Stimulated activated naive B cell treated with anti-CD40 and anti-IgM and Interleukin-4, amounts not matched to agents 10 μg/mL and 1 μg/mL and 100 μg/mL, for 72 hours (primary cell): ENCODE results near the gene SLC25A18.

ENCODE experiments used
- ATAC-seq, 2 donors: fragments of 150-1000 bp; cut with Tn5 transposase; replicated peaks; 2 replicates each; pipeline ENCODE4 v1.10.0; 2021; ENCODE audit warnings: moderate library complexity in 1 of 2
- DNase-seq: peaks from one replicate; pipeline ENCODE4 v3.0.0; 2021
- H3K27ac Mint-ChIP-seq: one replicate; pipeline ENCODE4 v1.8.0; 2022; ENCODE audit warnings: mild to moderate bottlenecking, mixed read lengths
- H3K27me3 Mint-ChIP-seq, 2 donors: one replicate each; pipeline ENCODE4 v1.8.0; 2022; ENCODE audit warnings: mixed read lengths in 2 of 2
- H3K36me3 Mint-ChIP-seq, 2 donors: one replicate each; pipeline ENCODE4 v1.8.0; 2022; ENCODE audit warnings: mixed read lengths in 2 of 2, mild to moderate bottlenecking in 1 of 2
- H3K4me1 Mint-ChIP-seq, 2 donors: one replicate each; pipeline ENCODE4 v1.8.0; 2022; ENCODE audit warnings: mixed read lengths in 2 of 2, mild to moderate bottlenecking in 1 of 2
- H3K4me3 Mint-ChIP-seq, 2 donors: one replicate each; pipeline ENCODE4 v1.8.0; 2022; ENCODE audit warnings: mild to moderate bottlenecking in 2 of 2, mixed read lengths in 2 of 2, moderate library complexity in 1 of 2
- H3K9me3 Mint-ChIP-seq, 2 donors: one replicate each; pipeline ENCODE4 v1.8.0; 2022; ENCODE audit warnings: mixed read lengths in 2 of 2, mild to moderate bottlenecking in 1 of 2

Gene SLC25A18

GRCh38 chr22:17580441-17581031, 17.2 kb downstream of the SLC25A18 start:
- ATAC-seq (no peak), DNase-seq (no peak)
- Mint-ChIP-seq H3K4me3 (no peak overlapping the region), H3K27me3 (peaks cover 0 to 10% of the 10 kb centered on the region in 2 donors), H3K9me3 (no peaks in the 10 kb centered on the region), H3K27ac (no peak overlapping the region), H3K36me3 (peaks cover 0 to 1% of the 10 kb centered on the region in 2 donors), H3K4me1 (no peaks in the 10 kb centered on the region)

- peaks cover 0 to 1% of the 10 kb centered on the region in 2 donors for H3K36me3 Mint-ChIP-seq
- no peak for DNase-seq
- H3K4me3 Mint-ChIP-seq: no peak overlapping the region
- H3K9me3 Mint-ChIP-seq: no peaks in the 10 kb centered on the region
- H3K27me3 Mint-ChIP-seq: peaks cover 0 to 10% of the 10 kb centered on the region in 2 donors
- no peak for ATAC-seq
- H3K27ac Mint-ChIP-seq: no peak overlapping the region
- H3K4me1 Mint-ChIP-seq: no peaks in the 10 kb centered on the region
Observed at GRCh38 chr22:17581056-17581455, 17.8 kb downstream of the SLC25A18 start.

GRCh38 chr22:17581631-17582030, 18.3 kb downstream of the SLC25A18 start:
- H3K9me3 Mint-ChIP-seq: no peaks in the 10 kb centered on the region
- peaks cover 0 to 1% of the 10 kb centered on the region in 2 donors for H3K36me3 Mint-ChIP-seq
- no peaks in the 10 kb centered on the region for H3K4me1 Mint-ChIP-seq
- no peak overlapping the region for H3K27ac Mint-ChIP-seq
- H3K27me3 Mint-ChIP-seq: peaks cover 0 to 10% of the 10 kb centered on the region in 2 donors
- no peak overlapping the region for H3K4me3 Mint-ChIP-seq
- DNase-seq: no peak
- no peak for ATAC-seq

GRCh38 chr22:17583151-17583550, 19.9 kb downstream of the SLC25A18 start:
- Mint-ChIP-seq H3K27me3 (peaks cover 0 to 10% of the 10 kb centered on the region in 2 donors), H3K4me3 (no peak overlapping the region), H3K9me3 (no peaks in the 10 kb centered on the region), H3K4me1 (no peaks in the 10 kb centered on the region), H3K36me3 (peaks cover 4% of the 10 kb centered on the region in 2 donors), H3K27ac (no peak overlapping the region)
- ATAC-seq (no peak), DNase-seq (no peak)

GRCh38 chr22:17586831-17587440, 23.6 kb downstream of the SLC25A18 start:
- H3K4me1 Mint-ChIP-seq: no peaks in the 10 kb centered on the region
- H3K27me3 Mint-ChIP-seq: peaks cover 0 to 6% of the 10 kb centered on the region in 2 donors
- no peak overlapping the region for H3K4me3 Mint-ChIP-seq
- H3K9me3 Mint-ChIP-seq: no peaks in the 10 kb centered on the region
- ATAC-seq: no peak
- no peak for DNase-seq
- H3K27ac Mint-ChIP-seq: no peak overlapping the region
- H3K36me3 Mint-ChIP-seq: peaks cover 28 to 30% of the 10 kb centered on the region in 2 donors

GRCh38 chr22:17587629-17588028, 24.3 kb downstream of the SLC25A18 start:
- H3K27ac Mint-ChIP-seq: peak overlapping the region; percentile 10
- H3K27me3 Mint-ChIP-seq: no peaks in the 10 kb centered on the region
- no peak for DNase-seq
- peaks cover 34 to 35% of the 10 kb centered on the region in 2 donors for H3K36me3 Mint-ChIP-seq
- no peaks in the 10 kb centered on the region for H3K9me3 Mint-ChIP-seq
- H3K4me3 Mint-ChIP-seq: no peak overlapping the region
- ATAC-seq: no peak
- no peaks in the 10 kb centered on the region for H3K4me1 Mint-ChIP-seq

- Mint-ChIP-seq H3K27ac (no peak overlapping the region), H3K4me3 (no peak overlapping the region), H3K27me3 (no peaks in the 10 kb centered on the region), H3K4me1 (no peaks in the 10 kb centered on the region), H3K36me3 (peaks cover 41 to 43% of the 10 kb centered on the region in 2 donors), H3K9me3 (no peaks in the 10 kb centered on the region)
- no peak for ATAC-seq
- DNase-seq: no peak
Observed at GRCh38 chr22:17588606-17589005, 25.3 kb downstream of the SLC25A18 start.

GRCh38 chr22:17589810-17590375, 26.6 kb downstream of the SLC25A18 start:
- no peak overlapping the region for H3K4me3 Mint-ChIP-seq
- H3K27me3 Mint-ChIP-seq: no peaks in the 10 kb centered on the region
- peaks cover 7 to 8% of the 10 kb centered on the region in 2 donors for H3K4me1 Mint-ChIP-seq
- peak overlapping the region; percentile 69 for H3K27ac Mint-ChIP-seq
- no peaks in the 10 kb centered on the region for H3K9me3 Mint-ChIP-seq
- H3K36me3 Mint-ChIP-seq: peaks cover 47 to 53% of the 10 kb centered on the region in 2 donors
- DNase-seq (no peak), ATAC-seq (no peak)

- Mint-ChIP-seq H3K36me3 (peaks cover 52 to 60% of the 10 kb centered on the region in 2 donors), H3K4me3 (no peak overlapping the region), H3K27ac (no peak overlapping the region), H3K4me1 (peaks cover 14 to 15% of the 10 kb centered on the region in 2 donors), H3K27me3 (no peaks in the 10 kb centered on the region), H3K9me3 (no peaks in the 10 kb centered on the region)
- DNase-seq: no peak
- ATAC-seq: no peak
Observed at GRCh38 chr22:17590586-17590985, 27.3 kb downstream of the SLC25A18 start.

- no peak overlapping the region for H3K27ac Mint-ChIP-seq
- peaks cover 0 to 2% of the 10 kb centered on the region in 2 donors for H3K9me3 Mint-ChIP-seq
- peaks cover 63 to 74% of the 10 kb centered on the region in 2 donors for H3K36me3 Mint-ChIP-seq
- no peaks in the 10 kb centered on the region for H3K27me3 Mint-ChIP-seq
- no peak for ATAC-seq
- no peak for DNase-seq
- peaks cover 21 to 28% of the 10 kb centered on the region in 2 donors for H3K4me1 Mint-ChIP-seq
- H3K4me3 Mint-ChIP-seq: no peak overlapping the region
Observed at GRCh38 chr22:17592201-17592600, 28.9 kb downstream of the SLC25A18 start.

GRCh38 chr22:17596226-17596625, 32.9 kb downstream of the SLC25A18 start:
- peaks cover 0 to 2% of the 10 kb centered on the region in 2 donors for H3K9me3 Mint-ChIP-seq
- H3K4me1 Mint-ChIP-seq: peaks cover 21 to 28% of the 10 kb centered on the region in 2 donors
- H3K27me3 Mint-ChIP-seq: no peaks in the 10 kb centered on the region
- H3K4me3 Mint-ChIP-seq: peak overlapping the region in 1 of 2 donors; percentile 29
- peaks cover 69 to 87% of the 10 kb centered on the region in 2 donors for H3K36me3 Mint-ChIP-seq
- no peak for DNase-seq
- no peak for ATAC-seq
- H3K27ac Mint-ChIP-seq: peak overlapping the region; percentile 65

- peaks cover 63 to 79% of the 10 kb centered on the region in 2 donors for H3K36me3 Mint-ChIP-seq
- DNase-seq (no peak), ATAC-seq (no peak)
- H3K4me3 Mint-ChIP-seq: no peak overlapping the region
- H3K27ac Mint-ChIP-seq: no peak overlapping the region
- peaks cover 0 to 2% of the 10 kb centered on the region in 2 donors for H3K9me3 Mint-ChIP-seq
- H3K4me1 Mint-ChIP-seq: peaks cover 21 to 28% of the 10 kb centered on the region in 2 donors
- H3K27me3 Mint-ChIP-seq: no peaks in the 10 kb centered on the region
Observed at GRCh38 chr22:17597217-17597616, 33.9 kb downstream of the SLC25A18 start.

- Mint-ChIP-seq H3K9me3 (peaks cover 0 to 2% of the 10 kb centered on the region in 2 donors), H3K36me3 (peaks cover 55 to 71% of the 10 kb centered on the region in 2 donors), H3K27me3 (no peaks in the 10 kb centered on the region), H3K4me3 (no peak overlapping the region), H3K27ac (no peak overlapping the region), H3K4me1 (peaks cover 21 to 28% of the 10 kb centered on the region in 2 donors)
- no peak for ATAC-seq
- no peak for DNase-seq
Observed at GRCh38 chr22:17598318-17598717, 35.0 kb downstream of the SLC25A18 start.

GRCh38 chr22:17601031-17601430, 37.7 kb downstream of the SLC25A18 start:
- Mint-ChIP-seq H3K27ac (no peak overlapping the region), H3K9me3 (peaks cover 0 to 2% of the 10 kb centered on the region in 2 donors), H3K36me3 (peaks cover 42 to 54% of the 10 kb centered on the region in 2 donors), H3K4me1 (peaks cover 6 to 8% of the 10 kb centered on the region in 2 donors), H3K27me3 (no peaks in the 10 kb centered on the region), H3K4me3 (no peak overlapping the region)
- DNase-seq (no peak), ATAC-seq (no peak)

- H3K9me3 Mint-ChIP-seq: no peaks in the 10 kb centered on the region
- peaks cover 21 to 32% of the 10 kb centered on the region in 2 donors for H3K36me3 Mint-ChIP-seq
- H3K27me3 Mint-ChIP-seq: no peaks in the 10 kb centered on the region
- no peak overlapping the region for H3K4me3 Mint-ChIP-seq
- DNase-seq (no peak), ATAC-seq (no peak)
- H3K27ac Mint-ChIP-seq: no peak overlapping the region
- no peaks in the 10 kb centered on the region for H3K4me1 Mint-ChIP-seq
Observed at GRCh38 chr22:17603668-17604067, 40.4 kb downstream of the SLC25A18 start.
